Measurements from ENCODE around the gene GPC3. TPM values are rescaled to one million over a fixed set of nuclear protein-coding genes. Genes with fewer than 3 reads are reported as not detected.

GPC3 gene
- total RNA-seq, 3 donors from 2014 or later (not counting 1 experiment from before 2014, with no cell fraction given), result not detected

GRCh38 chrX:133698298-133698697, 287.1 kb downstream of the GPC3 start:
- Histone ChIP-seq H3K4me3 (ENCODE audit: low read length) (no peak overlapping the region), H3K9me3 (ENCODE audit: control insufficient read depth, insufficient read depth, low read length) (no peaks in the 10 kb centered on the region), H3K36me3 (ENCODE audit: control insufficient read depth, insufficient read depth, low read length) (no peaks in the 10 kb centered on the region), H3K4me1 (ENCODE audit: control insufficient read depth, insufficient read depth, low read length) (no peaks in the 10 kb centered on the region), H3K27ac (ENCODE audit: low read length) (no peak overlapping the region), H3K27me3 (ENCODE audit: control insufficient read depth, insufficient read depth, low read length) (no peaks in the 10 kb centered on the region)
- intact Hi-C loops (cut with micrococcal nuclease), result no loop called here
- 17% methylated on average over 1 of the region's 2 CpGs for WGBS (ENCODE audit: insufficient coverage)
- ATAC-seq (no peak), DNase-seq (peak in 1 of 2 donors; percentile 23)
- Mint-ChIP-seq H3K4me3 (no peak overlapping the region), H3K27ac (no peak overlapping the region), H3K9me3 (no peaks in the 10 kb centered on the region), H3K36me3 (no peaks in the 10 kb centered on the region), H3K27me3 (ENCODE audit: low read depth in 2 of 2) (peaks cover 13 to 67% of the 10 kb centered on the region in 2 donors), H3K4me1 (no peaks in the 10 kb centered on the region)
- TF ChIP-seq CTCF (IDR thresholded peaks at IDR 0.05), result no peak

- Mint-ChIP-seq H3K27me3 (ENCODE audit: low read depth in 2 of 2) (peaks cover 13 to 67% of the 10 kb centered on the region in 2 donors), H3K4me1 (no peaks in the 10 kb centered on the region), H3K4me3 (no peak overlapping the region), H3K27ac (no peak overlapping the region), H3K36me3 (no peaks in the 10 kb centered on the region), H3K9me3 (no peaks in the 10 kb centered on the region)
- TF ChIP-seq CTCF (IDR thresholded peaks at IDR 0.05), result no peak
- Histone ChIP-seq H3K27ac (ENCODE audit: low read length) (no peak overlapping the region), H3K27me3 (ENCODE audit: control insufficient read depth, insufficient read depth, low read length) (no peaks in the 10 kb centered on the region), H3K4me1 (ENCODE audit: control insufficient read depth, insufficient read depth, low read length) (no peaks in the 10 kb centered on the region), H3K9me3 (ENCODE audit: control insufficient read depth, insufficient read depth, low read length) (no peaks in the 10 kb centered on the region), H3K4me3 (ENCODE audit: low read length) (no peak overlapping the region), H3K36me3 (ENCODE audit: control insufficient read depth, insufficient read depth, low read length) (no peaks in the 10 kb centered on the region)
- DNase-seq, result no peak
- intact Hi-C loops (cut with micrococcal nuclease), result no loop called here
- 71% methylated on average over 3 of the region's 3 CpGs for WGBS (ENCODE audit: insufficient coverage)
- no peak for ATAC-seq
These were observed 287.7 kb downstream of the GPC3 start for GRCh38 chrX:133697656-133698055.

GRCh38 chrX:133689997-133690599, 295.3 kb downstream of the GPC3 start:
- no CpG with 5 or more reads among the region's 1 CpG for WGBS (ENCODE audit: insufficient coverage)
- no peaks in the 10 kb centered on the region for H3K9me3 ChIP-seq (ENCODE audit: control insufficient read depth, insufficient read depth, low read length)
- no peaks in the 10 kb centered on the region for H3K9me3 Mint-ChIP-seq
- no peak overlapping the region for H3K4me3 ChIP-seq (ENCODE audit: low read length)
- TF ChIP-seq CTCF (IDR thresholded peaks at IDR 0.05), result no peak
- no peaks in the 10 kb centered on the region for H3K4me1 ChIP-seq (ENCODE audit: control insufficient read depth, insufficient read depth, low read length)
- DNase-seq, result no peak
- no peak overlapping the region for H3K27ac Mint-ChIP-seq
- no peaks in the 10 kb centered on the region for H3K36me3 ChIP-seq (ENCODE audit: control insufficient read depth, insufficient read depth, low read length)
- no peak for ATAC-seq
- no peaks in the 10 kb centered on the region for H3K36me3 Mint-ChIP-seq
- no peak overlapping the region for H3K27ac ChIP-seq (ENCODE audit: low read length)
- H3K4me3 Mint-ChIP-seq, result no peak overlapping the region
- intact Hi-C loops (cut with micrococcal nuclease), result no loop called here
- H3K27me3 ChIP-seq (ENCODE audit: control insufficient read depth, insufficient read depth, low read length), result no peaks in the 10 kb centered on the region
- H3K27me3 Mint-ChIP-seq (ENCODE audit: low read depth in 2 of 2), result peaks cover 4 to 8% of the 10 kb centered on the region in 2 donors
- no peaks in the 10 kb centered on the region for H3K4me1 Mint-ChIP-seq

- WGBS (ENCODE audit: insufficient coverage), result 48% methylated on average over 3 of the region's 3 CpGs
- Histone ChIP-seq H3K4me3 (ENCODE audit: low read length) (no peak overlapping the region), H3K4me1 (ENCODE audit: control insufficient read depth, insufficient read depth, low read length) (no peaks in the 10 kb centered on the region), H3K27me3 (ENCODE audit: control insufficient read depth, insufficient read depth, low read length) (no peaks in the 10 kb centered on the region), H3K9me3 (ENCODE audit: control insufficient read depth, insufficient read depth, low read length) (no peaks in the 10 kb centered on the region), H3K27ac (ENCODE audit: low read length) (no peak overlapping the region), H3K36me3 (ENCODE audit: control insufficient read depth, insufficient read depth, low read length) (no peaks in the 10 kb centered on the region)
- Mint-ChIP-seq H3K9me3 (no peaks in the 10 kb centered on the region), H3K27me3 (ENCODE audit: low read depth in 2 of 2) (peaks cover 0 to 12% of the 10 kb centered on the region in 2 donors), H3K4me1 (peaks cover 9 to 10% of the 10 kb centered on the region in 2 donors), H3K36me3 (no peaks in the 10 kb centered on the region), H3K27ac (no peak overlapping the region), H3K4me3 (no peak overlapping the region)
- DNase-seq (no peak), ATAC-seq (no peak)
- TF ChIP-seq CTCF (IDR thresholded peaks at IDR 0.05), result no peak
- intact Hi-C loops (cut with micrococcal nuclease), result no loop called here
These were observed 299.6 kb downstream of the GPC3 start for GRCh38 chrX:133685822-133686221.

Measured in natural killer cell (primary cell).